Stimulated activated CD4-positive, alpha-beta T cell treated with anti-CD3 and anti-CD28 coated beads, Interleukin-12 subunit alpha, Interleukin-12 subunit beta, amount 100 ng/mL, for 4 hours (primary cell): Measurements from ENCODE around the gene HTR6.
"Not testable (repeated sequence)": the region's sequence is repeated elsewhere in the genome, so short reads cannot be mapped to it uniquely, and the experiment has no call there.

Source experiments
- DNase-seq: peaks from one replicate; pipeline ENCODE4 v3.0.0-alpha.2; 2020

HTR6 gene

DNA sequence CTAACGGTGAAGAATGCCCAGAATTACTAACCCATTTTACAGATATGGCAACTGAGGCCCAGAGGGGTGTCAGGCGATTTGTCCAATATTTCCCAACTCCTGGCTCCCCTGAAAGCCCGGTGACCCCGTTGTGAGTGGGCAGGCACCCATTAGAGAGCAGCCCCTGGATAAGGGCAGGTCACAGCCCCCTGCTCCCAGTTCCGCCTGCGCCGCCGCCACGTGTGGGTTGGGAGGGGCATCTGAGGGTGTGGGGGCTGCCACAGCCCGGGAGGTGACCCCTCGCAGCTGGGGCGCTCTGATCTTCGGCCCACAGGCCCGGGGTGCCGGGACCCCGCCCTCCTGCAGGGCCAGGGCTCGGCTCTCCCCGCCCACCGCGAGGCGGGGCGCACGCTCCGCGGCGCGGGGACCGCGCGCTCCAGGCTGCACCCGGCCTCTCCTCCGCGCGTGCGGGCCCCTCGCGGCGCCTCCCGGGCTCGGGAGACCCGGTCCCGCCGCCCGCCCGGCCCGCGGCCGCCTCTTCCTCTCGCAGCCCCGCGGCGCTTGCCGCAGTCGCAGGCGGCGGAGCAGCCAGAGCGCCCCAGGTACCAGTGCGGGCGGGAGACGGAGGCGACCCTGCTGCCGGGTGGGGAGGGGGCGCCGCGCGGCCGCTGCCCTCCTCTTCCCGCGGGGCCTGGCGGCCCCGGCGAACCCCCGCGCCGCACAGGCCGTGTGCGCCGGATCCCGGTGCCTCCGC lies at the start of gene HTR6:
Gene HTR6 (plus strand): TSS at position 423 of the 733 bp plus-strand sequence. CDS start 879 bp downstream, outside the sequence.
- DNase-seq: peak; percentile 48

DNA sequence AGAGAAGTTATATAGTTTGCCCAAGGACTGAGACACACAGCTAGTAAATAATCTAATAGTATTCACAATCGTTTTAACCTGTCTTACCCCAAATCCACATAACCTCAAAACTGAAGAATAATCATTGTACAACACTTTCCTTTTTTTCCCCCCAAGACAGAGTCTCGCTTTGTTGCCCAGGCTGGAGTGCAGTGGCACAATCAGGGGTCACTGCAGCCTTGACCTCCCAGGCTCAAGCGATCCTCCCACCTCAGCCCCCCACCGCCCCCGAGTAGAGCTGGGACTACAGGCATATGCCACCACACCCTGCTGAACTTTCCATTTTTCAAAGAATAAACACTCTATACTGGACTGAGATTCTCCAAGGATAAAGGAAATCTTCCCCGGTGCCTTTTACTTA lies 49.2 kb upstream of the HTR6 start:
- no peak for DNase-seq

DNA sequence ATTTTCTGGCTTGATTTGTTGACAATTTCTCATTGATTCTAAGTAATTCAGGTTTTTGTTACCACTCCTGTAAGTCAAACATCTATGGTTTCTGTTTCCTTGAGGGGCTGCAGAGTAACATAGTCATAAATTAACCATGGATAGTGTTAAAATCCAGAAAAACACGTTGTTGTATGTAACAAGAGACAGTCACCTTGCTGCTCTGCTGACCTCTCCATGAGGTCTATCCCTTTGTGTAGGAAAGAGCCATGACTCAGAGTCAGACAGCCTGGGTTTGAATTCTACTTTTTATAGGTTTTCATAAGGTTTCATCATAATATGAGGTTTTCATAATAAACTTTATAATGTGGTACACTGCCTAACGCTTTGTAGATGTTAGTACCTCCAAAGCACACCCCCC lies 48.2 kb upstream of the HTR6 start:
- DNase-seq: no peak

DNA sequence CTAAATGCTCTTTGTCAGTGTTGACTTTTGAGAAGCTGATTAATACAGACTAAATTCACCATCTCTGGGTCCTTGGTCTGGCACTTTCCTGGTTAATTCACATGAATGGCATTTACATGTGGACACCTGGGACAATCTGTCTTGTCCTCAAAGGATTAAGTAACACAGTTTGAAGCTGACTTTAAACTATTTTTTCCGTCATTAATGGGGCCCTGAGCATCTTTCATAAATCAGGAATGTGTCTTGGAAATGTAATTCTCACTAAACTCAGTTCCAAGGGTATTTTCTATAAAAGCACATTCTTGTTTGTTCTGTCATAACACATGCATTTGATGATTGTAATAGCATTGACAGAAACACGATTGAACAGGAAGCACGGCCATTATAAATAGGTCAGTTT lies 47.3 kb upstream of the HTR6 start:
- no peak for DNase-seq

DNA sequence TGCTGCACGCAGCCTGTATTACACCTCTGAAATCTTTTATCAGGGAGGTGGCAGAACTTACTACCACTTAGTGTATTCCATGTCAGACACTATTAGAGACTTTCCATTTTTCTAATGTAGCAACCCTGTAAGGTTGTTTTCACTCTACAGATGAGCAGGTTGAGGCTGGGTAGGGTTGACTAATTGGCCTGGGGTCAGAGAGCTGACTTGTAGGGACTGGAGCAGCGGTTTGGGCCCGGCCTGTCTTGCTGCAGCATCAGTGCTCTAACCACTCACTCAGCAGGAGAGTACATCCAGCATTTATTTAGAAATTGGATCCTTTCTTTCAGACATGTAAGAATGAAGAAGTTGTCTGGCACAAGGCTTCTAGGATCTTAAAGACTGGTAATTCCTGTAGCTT lies 46.2 kb upstream of the HTR6 start:
- DNase-seq: no peak

DNA sequence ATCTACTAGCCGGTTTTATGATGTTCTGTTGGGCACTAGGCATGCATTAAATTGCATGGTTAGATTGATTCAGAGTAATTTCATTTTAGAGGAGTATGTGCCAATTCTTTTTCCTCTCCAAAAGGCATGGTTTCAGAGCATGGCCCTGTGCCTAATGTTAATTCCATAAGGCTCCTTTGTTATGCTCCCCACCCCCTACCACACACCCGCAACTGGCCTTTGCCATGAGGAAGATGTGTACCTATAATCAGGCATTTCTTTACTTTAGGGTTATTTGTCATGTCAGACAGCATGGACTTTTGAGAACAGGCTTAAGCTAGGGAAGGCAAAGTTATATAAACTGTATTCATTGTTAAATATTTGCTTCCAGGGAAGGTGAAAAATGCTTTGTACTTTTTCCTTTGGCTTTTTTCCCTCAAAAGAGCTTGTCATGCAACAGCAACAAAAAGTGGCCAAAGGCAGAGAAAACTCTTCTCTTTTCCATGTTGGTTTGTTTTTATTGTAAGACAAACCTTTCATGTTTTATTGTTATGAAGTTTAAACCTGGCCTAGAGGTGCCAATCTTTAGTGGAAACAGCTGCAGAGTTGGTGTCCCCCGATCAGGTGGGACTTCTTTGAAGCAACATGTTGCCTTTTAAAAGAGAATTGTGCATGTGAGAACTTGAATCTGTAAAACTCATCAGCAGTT lies 44.8 kb upstream of the HTR6 start:
- DNase-seq: no peak

DNA sequence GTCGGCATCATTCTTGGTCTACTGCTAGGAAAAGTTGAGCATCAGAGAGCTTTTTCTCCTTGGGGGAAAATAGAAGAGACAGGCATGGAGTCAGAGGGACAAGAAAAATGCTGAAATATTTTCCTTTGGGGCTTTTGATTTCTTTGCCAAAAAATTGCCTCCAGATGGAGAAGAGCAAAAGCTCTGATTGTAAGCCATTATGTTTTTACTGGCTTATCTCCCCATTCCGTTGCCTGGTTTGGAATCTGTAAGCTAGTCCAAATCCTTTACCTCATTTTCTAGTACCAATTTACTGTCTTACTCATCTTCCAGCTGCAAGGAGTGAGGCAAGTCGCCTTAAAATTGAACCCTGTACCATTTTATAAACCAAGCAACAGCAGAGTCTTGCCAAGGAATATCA lies 43.9 kb upstream of the HTR6 start:
- DNase-seq: no peak

DNA sequence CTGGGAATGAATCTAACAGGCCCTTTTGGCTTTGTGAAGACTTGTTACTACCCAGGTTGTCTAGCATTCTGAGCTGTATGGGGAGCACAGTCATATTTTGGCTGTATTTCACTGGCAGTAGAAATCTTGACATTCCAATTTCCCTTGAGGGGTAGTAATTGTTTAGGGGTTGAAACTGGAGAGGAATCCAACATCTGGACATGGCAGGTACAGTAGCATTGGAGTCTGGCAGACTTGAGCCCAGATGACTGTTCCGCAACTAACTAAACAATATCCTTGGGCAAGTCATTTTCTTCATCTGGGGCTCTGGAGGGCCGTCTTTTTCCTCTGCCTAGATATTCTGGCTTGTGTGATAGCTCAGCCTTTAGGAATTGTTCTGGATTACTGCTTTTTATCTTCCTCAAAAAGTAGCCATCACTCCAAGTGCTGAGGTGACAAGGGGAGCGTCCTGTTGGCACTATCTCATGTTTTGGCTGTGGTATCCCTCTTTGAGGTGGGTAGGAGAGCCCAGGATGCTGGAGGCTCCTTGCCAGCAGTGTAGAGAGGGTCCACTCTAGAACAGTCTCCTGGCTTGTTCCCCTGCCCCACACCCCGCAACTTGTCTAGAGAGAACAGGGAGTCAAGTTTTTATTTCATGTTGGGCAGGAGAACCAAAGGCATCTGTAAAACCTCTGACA lies 43.3 kb upstream of the HTR6 start:
- no peak for DNase-seq

DNA sequence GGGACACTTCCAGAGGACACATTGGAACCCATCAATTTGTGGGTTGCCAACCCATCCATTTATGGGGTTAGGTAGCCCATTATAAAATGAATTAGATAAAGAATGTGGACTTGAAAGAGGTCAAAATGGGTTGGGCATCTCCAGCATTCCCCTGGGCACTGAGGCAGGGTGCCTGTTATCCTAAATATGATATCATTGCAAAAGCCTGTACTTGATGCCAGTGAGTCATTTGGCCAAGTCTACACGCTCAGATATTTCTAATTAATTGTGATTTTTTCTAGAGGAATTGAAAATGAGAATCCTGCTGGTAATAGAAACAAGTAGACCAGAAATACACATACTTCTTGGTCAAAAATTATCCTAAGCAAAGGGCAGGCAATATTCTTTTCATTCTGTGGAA lies 42.5 kb upstream of the HTR6 start:
- DNase-seq: no peak

DNA sequence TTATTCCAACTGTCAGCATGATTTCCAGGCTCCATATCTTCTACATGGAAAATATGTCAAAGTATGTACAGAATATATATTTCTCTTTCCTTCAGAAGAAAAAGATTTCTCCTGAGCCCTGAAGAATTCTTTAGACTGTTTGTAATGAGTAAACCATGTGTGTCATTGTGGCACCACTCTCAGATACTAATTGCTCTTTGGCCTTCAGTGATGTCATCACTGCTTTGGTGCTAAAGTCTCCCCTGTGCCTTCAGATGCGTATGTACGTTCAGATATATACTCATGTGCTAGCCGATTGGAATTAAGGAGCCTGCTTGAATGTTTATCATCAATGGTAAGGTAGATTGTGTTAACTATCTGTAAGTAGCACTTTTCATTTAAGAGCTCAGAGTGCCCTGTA lies 41.2 kb upstream of the HTR6 start:
- no peak for DNase-seq

DNA sequence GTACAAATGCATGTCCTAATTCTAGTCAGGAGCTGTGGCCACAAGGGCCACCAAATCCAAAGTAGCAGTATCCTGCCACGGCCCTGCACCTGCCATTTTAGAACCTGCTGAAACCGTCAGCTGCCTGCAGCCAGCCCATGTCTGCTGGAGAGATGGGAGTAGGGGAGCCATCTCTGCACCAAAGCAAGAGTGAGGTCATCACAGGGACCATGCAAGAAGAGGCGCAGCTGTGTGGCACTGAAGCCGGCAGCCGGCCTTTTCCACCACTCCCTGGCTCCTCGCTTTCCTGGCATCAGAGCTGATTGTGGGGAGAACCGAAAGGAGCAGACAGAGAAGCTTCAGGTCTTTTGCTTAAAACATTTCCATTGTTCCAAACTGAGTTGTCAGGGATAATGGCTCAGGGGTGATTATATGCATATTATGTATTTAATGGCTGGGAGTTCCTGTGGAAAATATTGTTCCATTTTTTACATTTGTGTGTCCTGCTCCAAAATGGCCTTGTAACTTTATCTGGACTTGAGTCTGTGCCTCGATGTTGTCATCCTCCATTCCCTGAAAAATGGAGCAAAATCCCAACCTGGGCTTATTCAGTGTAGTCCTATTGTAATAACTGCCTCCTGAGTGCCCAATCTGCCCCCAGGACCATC lies 39.3 kb upstream of the HTR6 start:
- no peak for DNase-seq

DNA sequence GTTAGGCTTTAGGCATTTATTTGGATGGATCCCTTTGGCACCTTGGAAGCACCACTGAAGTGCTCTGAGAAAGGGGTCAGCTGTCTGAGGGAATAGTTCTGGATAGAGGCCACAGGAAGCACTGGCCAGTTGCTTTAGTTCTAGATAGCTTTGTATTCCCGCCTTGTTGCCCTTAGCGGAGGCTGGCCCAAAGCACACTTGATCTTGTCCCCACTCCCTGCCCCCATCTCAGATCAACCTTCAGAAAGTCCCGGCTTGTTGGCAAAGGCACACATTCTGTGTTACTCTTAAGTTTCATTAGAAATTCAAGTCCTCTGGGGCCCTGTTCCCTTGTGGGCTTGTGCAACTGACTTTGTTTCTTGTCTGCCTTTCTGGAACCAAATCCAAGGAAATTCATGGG lies 35.8 kb upstream of the HTR6 start:
- DNase-seq: no peak

DNA sequence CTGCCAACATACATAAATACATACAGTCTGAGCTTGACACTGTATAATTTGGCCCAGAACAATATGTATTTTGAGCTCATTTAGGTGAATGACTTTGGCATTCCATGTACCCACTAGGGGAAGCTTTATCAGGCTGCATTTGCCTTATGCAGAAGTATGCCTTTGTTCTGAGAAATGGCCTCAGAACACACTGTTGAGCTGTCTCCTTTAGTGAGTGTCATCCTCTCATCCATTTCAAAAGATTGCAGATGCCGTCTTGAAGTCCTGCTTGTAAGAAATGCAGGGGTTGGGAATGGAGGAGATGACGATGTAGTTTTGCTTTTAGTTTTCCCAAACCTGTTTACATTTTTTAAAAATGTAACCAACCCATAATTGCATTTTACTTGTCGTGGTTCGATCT lies 35.3 kb upstream of the HTR6 start:
- no peak for DNase-seq

DNA sequence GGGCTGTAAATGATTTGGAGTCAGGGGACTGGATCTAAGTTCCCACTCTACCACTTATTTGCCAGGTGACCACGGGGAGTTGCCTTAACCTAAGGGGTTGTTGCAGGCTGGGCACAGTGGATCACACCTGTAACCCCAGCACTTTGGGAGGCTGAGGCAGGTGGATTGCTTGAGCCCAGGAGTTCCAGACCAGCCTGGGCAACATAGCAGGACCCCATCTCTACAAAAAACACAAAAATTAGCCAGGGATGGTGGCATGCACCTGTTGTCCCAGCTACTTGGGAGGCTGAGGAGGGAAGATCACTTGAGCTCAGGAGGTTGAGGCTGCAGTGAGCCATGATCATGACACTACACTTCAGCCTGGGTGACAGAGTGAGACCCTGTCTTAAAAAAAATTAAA lies 34.5 kb upstream of the HTR6 start:
- not testable (repeated sequence) for DNase-seq

DNA sequence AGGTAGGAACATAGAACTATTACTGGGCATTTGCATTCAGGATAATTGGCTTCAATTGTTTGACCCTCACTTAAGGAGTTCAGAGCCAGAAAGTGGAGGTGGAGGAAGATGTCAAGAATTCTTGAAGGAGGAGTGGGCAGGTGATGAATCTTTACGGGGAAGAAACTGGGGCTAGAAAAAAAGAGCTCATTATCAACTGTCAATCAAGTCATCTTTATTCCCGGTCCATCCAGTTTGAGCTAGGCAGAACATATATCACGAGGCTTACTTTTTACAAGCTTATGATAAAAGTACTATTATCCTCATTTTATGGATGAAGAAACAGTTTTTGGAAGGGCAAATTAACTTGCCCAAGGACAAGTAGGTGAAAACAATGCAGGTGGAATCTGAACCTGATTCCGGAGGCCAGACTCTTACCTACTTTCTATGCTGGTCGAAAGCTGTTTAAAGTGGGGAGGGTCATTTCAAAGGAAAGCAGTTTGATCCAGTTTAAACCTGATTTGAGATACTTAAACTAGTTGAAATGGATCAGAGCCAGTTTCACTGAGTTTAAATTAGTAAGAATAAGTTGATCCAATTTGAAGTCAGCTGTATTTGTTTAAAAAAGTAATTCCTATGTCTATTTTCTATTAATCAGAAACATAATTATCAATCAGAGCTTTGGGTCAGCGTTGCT lies 33.8 kb upstream of the HTR6 start:
- DNase-seq: no peak

DNA sequence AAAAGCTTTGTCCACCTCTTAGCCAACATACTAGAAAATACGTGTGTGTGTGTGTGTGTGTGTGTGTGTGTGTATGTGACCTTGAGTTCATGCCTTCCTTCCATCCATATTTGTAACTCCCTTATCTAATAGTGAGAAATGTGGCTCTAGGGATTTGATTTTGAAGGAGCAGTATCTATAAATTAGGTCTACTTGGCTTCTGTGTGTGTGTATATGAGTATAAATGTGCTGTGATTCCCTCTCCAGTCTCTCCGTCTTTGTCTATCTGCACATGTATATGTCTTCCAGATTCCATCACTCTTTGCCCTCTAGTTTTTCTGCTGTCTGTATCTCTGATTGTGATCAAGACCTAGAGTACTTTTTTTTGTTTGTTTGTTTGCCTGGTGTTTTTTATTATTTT lies 32.5 kb upstream of the HTR6 start:
- no peak for DNase-seq

DNA sequence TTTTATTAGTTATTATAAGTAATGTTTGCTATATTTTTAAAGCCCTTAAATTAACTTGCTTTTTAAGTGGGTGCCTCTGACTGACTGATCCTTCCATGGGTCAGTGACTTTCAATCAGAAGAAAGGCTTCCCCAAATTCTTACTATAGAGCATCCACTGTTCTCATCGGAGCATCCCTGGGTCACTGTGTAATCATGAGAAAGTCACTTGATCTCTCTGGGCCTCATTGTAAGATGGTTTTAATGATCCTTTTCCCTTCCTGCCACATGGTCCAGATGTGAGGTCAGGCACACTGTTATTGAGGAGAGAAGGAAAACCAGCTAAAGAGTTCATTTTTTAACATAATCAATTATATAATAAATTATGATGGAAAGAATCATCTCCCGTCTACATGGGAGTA lies 31.6 kb upstream of the HTR6 start:
- DNase-seq: no peak

DNA sequence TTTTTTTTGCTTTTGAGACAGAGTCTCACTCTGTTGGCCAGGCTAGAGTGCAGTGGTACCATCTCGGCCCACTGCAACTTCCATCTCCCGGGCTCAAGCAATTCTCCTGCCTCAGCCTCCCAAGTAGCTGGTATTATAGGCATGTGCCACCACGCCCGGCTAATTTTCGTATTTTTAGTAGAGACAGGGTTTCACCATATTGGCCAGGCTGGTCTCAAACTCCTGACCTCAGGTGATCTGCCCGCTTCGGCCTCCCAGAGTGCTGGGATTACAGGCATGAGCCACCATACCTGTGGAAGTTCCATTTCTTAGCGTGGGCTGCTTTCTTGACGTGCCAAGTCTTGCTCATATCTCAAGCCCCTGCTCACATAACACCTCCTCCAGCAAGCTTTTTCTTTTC lies 29.6 kb upstream of the HTR6 start:
- DNase-seq: not testable (repeated sequence)

DNA sequence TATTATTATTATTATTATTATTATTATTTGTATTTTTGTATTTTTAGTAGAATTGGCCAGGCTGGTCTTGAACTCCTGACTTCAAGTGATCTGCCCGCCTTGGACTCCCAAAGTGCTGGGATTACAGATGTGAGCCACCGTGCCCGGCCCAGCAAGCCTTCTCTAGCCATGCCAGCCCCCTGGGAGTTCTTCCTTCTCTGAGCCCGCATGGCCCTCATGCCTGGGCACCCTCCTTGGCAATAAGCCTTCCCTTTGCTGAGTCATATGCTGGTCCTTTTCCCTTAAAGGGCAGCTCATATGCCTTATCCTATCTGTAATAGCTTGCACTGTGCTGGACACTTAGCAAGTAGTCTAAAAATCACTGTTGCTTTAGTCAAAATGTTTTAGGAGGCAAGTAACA lies 29.0 kb upstream of the HTR6 start:
- no peak for DNase-seq

DNA sequence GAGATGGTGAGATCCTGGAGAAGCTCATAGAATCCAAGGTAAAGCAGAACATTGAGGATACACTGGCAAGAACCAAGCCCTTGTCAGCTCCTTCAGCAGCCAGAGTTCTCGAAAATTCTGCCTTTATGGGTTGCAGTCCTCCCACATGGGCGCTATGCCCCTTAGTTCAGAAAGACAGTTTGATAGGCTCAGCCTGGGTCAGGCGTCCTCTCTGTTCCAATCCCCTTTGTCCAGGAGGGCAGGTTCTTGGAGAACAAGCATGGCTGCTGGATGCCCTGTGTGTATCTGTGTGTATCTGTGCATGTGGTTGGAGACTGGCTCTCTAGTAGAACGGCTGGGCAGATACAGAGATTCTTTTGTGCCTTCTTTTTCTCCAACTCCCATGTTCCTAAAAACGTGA lies 28.6 kb upstream of the HTR6 start:
- DNase-seq: no peak

DNA sequence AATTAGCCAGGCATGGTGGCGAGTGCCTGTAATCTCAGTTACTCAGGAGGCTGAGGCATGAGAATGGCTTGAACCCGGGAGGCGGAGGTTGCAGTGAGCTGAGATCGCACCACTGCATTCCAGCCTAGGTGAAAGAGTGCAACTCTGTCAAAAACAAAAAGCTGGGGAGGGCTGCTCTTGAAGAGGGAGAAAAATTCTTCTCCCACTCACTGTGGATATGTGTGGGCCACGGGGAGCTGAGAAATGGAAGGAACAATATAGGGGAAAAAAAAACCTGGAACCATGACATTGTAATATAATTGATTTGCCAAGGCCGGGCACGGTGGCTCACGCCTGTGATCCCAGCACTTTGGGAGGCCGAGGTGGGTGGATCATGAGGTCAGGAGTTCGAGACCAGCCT lies 27.9 kb upstream of the HTR6 start:
- not testable (repeated sequence) for DNase-seq

DNA sequence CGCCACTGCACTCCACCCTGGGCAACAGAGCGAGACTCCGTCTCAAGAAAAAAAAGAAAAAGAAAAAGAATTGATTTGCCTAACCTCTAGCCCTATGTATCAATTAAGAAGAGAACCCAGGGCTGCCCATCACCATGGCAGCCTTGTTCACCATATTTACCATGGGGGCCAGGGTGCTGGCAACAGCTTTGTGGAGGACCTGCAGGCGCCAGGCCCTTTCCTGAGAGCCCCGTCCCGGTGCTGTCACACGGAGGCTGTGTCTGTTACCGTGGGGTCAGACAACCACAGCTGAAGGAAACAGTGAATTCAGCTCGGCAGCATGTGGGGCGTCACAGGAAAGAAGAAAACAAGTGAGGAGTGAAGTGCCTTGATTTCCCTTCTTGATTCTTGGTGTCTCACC lies 27.1 kb upstream of the HTR6 start:
- DNase-seq: no peak

DNA sequence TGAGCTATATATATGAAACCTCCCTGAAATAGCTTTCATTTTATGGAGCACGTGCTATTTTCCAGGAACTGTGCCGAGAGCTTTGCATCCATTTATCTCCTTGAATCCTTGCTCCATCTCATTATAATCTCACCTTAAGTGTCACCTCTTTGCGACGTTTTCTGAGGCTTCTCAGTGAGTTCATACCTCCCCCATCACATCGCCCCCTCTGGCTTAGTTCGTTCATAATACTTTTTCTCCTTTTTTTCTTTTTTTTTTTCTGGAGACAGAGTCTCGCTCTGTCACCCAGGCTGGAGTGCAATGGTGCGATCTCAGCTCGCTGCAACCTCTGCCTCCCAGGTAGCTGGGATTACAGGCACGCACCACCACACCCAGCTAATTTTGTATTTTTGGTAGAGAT lies 25.4 kb upstream of the HTR6 start:
- DNase-seq: not testable (repeated sequence)
